Trophoblast cell (in vitro differentiated cells and primary cell): Measurements from ENCODE around the gene OGFR.

Experiments used
- DNase-seq, 2 donors: peaks; one replicate each; pipeline ENCODE4 v3.0.0-alpha.2; 2016
- H2AFZ ChIP-seq: 2 replicates; pipeline ENCODE4 v1.6.1; 2013; ENCODE audit warnings: low read length, moderate library complexity, mild to moderate bottlenecking; ENCODE audit not compliant: insufficient read depth, poor library complexity
- H2AK5ac ChIP-seq: 2 replicates; pipeline ENCODE4 v1.6.1; 2013; ENCODE audit warnings: mild to moderate bottlenecking, low read length
- H2BK120ac ChIP-seq: 2 replicates; pipeline ENCODE4 v1.6.1; 2013; ENCODE audit warnings: low read length, mild to moderate bottlenecking, moderate library complexity; ENCODE audit not compliant: insufficient read depth, poor library complexity
- H2BK12ac ChIP-seq: 2 replicates; pipeline ENCODE4 v1.6.1; 2013; ENCODE audit warnings: mild to moderate bottlenecking, low read length, moderate library complexity
- H2BK5ac ChIP-seq: 2 replicates; pipeline ENCODE4 v1.6.1; 2013; ENCODE audit warnings: low read length, low read depth, moderate library complexity, mild to moderate bottlenecking; ENCODE audit not compliant: poor library complexity
- H3K14ac ChIP-seq: 2 replicates; pipeline ENCODE4 v1.6.1; 2013; ENCODE audit warnings: mild to moderate bottlenecking, low read length
- H3K18ac ChIP-seq: 2 replicates; pipeline ENCODE4 v1.6.1; 2013; ENCODE audit warnings: mild to moderate bottlenecking, low read length
- H3K23ac ChIP-seq: 2 replicates; pipeline ENCODE4 v1.6.1; 2013; ENCODE audit warnings: low read length
- H3K27ac ChIP-seq: 2 replicates; pipeline ENCODE4 v1.5.1; 2013; ENCODE audit warnings: low read depth, mild to moderate bottlenecking, inconsistent platforms, low read length, moderate library complexity
- H3K27me3 ChIP-seq: 2 replicates; pipeline ENCODE4 v1.6.1; 2013; ENCODE audit warnings: inconsistent platforms, mild to moderate bottlenecking, low read length, moderate library complexity; ENCODE audit not compliant: insufficient read depth
- H3K36me3 ChIP-seq, 2 experiments: 1 replicate in 1 of 2; 2 replicates in 1 of 2; pipeline ENCODE4 v1.6.1; 2013; ENCODE audit warnings: low read length in 2 of 2, mild to moderate bottlenecking in 2 of 2, moderate library complexity in 1 of 2; ENCODE audit not compliant: insufficient read depth in 2 of 2, control insufficient read depth in 1 of 2
- H3K4ac ChIP-seq: 2 replicates; pipeline ENCODE4 v1.6.1; 2013; ENCODE audit warnings: low read depth, mild to moderate bottlenecking, low read length, moderate library complexity
- H3K4me1 ChIP-seq, 2 experiments: 1 replicate in 1 of 2; 2 replicates in 1 of 2; pipeline ENCODE4 v1.6.1; 2013; ENCODE audit warnings: low read length in 2 of 2, mild to moderate bottlenecking in 2 of 2, moderate library complexity in 1 of 2; ENCODE audit not compliant: insufficient read depth in 2 of 2, control insufficient read depth in 1 of 2
- H3K4me2 ChIP-seq: 2 replicates; pipeline ENCODE4 v1.6.1; 2013; ENCODE audit warnings: inconsistent platforms, mild to moderate bottlenecking, low read length, moderate library complexity
- H3K4me3 ChIP-seq: 2 replicates; pipeline ENCODE4 v1.5.1; 2013; ENCODE audit warnings: mild to moderate bottlenecking, low read depth, low read length, inconsistent platforms
- H3K79me1 ChIP-seq: one replicate; pipeline ENCODE4 v1.6.1; 2013; ENCODE audit warnings: low read length
- H3K79me2 ChIP-seq: 2 replicates; pipeline ENCODE4 v1.6.1; 2013; ENCODE audit warnings: low read length, mild to moderate bottlenecking; ENCODE audit not compliant: control insufficient read depth, insufficient read depth, poor library complexity
- H3K9ac ChIP-seq: 2 replicates; pipeline ENCODE4 v1.6.1; 2013; ENCODE audit warnings: mild to moderate bottlenecking, low read length
- H3K9me3 ChIP-seq: 2 replicates; pipeline ENCODE4 v1.6.1; 2013; ENCODE audit warnings: low read depth, mild to moderate bottlenecking, control low read depth, inconsistent platforms, low read length; ENCODE audit not compliant: insufficient read depth
- H4K12ac ChIP-seq: 2 replicates; pipeline ENCODE4 v1.6.1; 2013; ENCODE audit warnings: low read depth, mild to moderate bottlenecking, low read length, moderate library complexity
- H4K8ac ChIP-seq: 2 replicates; pipeline ENCODE4 v1.6.1; 2013; ENCODE audit warnings: low read depth, mild to moderate bottlenecking, low read length, moderate library complexity
- H4K91ac ChIP-seq: one replicate; pipeline ENCODE4 v1.6.1; 2013; ENCODE audit warnings: low read depth, mild to moderate bottlenecking, low read length, moderate library complexity
- WGBS: extraction: QIAGEN DNeasy Blood & Tissue Kit; methylation state at CpG from one replicate; pipeline ENCODE4 v1.1.7; 2013; ENCODE audit warnings: missing lambda C conversion rate; ENCODE audit not compliant: insufficient read length, insufficient coverage; ENCODE audit errors: extremely low coverage; 5-methylcytosine and 5-hydroxymethylcytosine counted together

OGFR gene

DNA sequence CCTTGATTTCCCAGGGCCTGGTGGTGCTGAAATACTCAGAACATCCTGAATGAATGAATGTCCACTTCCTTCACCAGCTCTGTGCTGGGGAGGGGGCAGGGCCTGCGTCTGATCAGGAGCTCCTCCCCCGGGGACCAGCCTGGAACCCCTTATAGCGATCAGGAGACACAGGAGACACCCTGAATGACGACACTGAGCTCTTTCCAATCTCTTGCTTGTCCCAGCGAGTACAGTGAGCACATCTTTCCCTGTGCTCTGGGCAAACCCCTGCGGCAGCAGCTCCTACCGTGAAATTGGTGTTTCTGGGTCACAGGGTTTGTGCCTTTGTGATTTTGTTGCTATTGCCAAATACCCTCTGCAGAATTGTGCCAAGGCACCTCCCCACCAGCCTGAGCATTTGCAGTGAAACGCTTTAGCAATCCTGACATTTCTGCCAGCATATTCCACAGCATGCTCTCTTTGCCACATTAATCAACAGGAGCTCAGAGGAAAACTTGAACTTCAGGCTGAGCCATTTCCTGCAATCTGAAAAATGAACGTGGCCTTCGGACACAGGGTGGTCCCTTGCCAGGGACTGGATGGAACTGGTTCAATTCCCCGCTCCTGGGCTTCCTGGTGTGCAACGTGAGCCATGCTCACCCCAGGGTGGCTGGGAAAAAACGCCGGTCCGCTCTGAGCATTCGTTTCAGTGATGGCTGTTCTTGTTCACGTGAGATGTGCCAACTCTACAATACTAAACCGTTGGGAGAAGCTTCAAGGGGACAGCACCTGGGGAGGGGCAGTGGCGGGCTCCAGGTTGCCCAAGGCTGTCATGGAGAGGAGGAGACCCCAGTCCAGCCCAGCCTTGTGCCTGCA is 31.4 kb upstream of the OGFR start:
- Histone ChIP-seq H3K36me3 (no peaks in the 10 kb centered on the region), H2BK12ac (no peak overlapping the region), H3K9ac (no peak overlapping the region), H3K4ac (no peak overlapping the region), H2BK5ac (no peak overlapping the region), H4K8ac (no peak overlapping the region), H2BK120ac (no peak overlapping the region), H3K14ac (no peak overlapping the region), H4K91ac (no peak overlapping the region), H2AK5ac (no peak overlapping the region), H2AFZ (no peak overlapping the region), H3K4me2 (no peak overlapping the region), H3K4me3 (no peak overlapping the region), H4K12ac (no peak overlapping the region), H3K79me2 (no peaks in the 10 kb centered on the region), H3K9me3 (peaks cover 10% of the 10 kb centered on the region), H3K27ac (no peak overlapping the region), H3K27me3 (no peaks in the 10 kb centered on the region), H3K4me1 (peaks cover 3 to 11% of the 10 kb centered on the region in 2 experiments), H3K23ac (no peak overlapping the region), H3K79me1 (no peaks in the 10 kb centered on the region), H3K18ac (no peak overlapping the region)
- DNase-seq = no peak
- no CpG with 5 or more reads among the region's 19 CpGs for WGBS

DNA sequence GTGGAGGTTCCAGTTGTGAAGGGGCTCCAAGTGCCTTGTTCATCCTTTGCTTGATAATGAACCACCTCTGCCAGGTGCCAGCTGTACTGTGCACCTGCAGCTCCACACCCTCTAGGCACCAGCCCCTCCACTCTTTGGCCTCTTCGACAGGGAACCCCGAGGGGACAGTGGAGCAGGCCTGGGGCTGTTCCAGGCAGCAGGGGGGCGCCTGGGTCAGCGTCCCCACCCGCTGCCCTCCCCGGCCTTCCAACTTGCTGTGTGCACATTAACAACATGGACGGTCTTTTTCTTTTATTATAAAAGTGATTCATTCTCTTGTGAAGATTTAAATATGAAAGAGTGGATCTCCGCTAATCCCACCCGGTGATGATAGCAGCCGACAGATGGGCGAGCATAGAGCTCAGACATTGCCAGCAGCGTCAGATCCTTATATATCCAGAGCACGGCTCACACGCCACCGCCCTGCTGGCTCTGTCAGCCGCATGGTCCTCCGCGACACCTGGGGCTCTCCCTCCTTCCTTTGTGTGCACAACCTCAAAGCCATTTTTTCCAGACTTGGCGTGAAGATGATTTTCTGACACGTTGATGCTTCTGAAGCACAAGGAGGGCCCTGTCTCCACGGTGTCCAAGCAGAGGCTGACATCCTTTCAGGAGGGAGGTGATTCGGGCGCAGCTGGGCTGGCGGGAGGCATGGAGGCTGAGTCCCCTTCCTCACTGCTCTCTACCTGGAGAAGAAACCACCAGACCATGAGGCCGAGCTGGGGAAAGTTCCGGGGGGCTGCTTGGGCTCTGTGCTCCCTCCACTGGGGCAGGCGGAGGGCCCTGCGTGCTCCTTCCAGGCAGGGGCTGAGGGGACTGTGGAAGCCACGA is 30.6 kb upstream of the OGFR start:
- no peak overlapping the region for H2AK5ac ChIP-seq
- H3K9me3 ChIP-seq = peaks cover 8% of the 10 kb centered on the region
- H3K4me3 ChIP-seq = no peak overlapping the region
- no peak overlapping the region for H2BK120ac ChIP-seq
- H4K8ac ChIP-seq = no peak overlapping the region
- no peak overlapping the region for H2BK12ac ChIP-seq
- H4K91ac ChIP-seq = no peak overlapping the region
- DNase-seq = no peak
- H3K9ac ChIP-seq = no peak overlapping the region
- H3K18ac ChIP-seq = no peak overlapping the region
- WGBS = no CpG with 5 or more reads among the region's 29 CpGs
- H3K27me3 ChIP-seq = no peaks in the 10 kb centered on the region
- no peak overlapping the region for H3K23ac ChIP-seq
- H2BK5ac ChIP-seq = no peak overlapping the region
- peaks cover 0 to 4% of the 10 kb centered on the region in 2 experiments for H3K4me1 ChIP-seq
- no peak overlapping the region for H3K27ac ChIP-seq
- no peaks in the 10 kb centered on the region for H3K79me1 ChIP-seq
- no peak overlapping the region for H3K4me2 ChIP-seq
- no peak overlapping the region for H3K14ac ChIP-seq
- no peaks in the 10 kb centered on the region for H3K36me3 ChIP-seq
- H2AFZ ChIP-seq = no peak overlapping the region
- H3K4ac ChIP-seq = no peak overlapping the region
- H3K79me2 ChIP-seq = no peaks in the 10 kb centered on the region
- H4K12ac ChIP-seq = no peak overlapping the region

DNA sequence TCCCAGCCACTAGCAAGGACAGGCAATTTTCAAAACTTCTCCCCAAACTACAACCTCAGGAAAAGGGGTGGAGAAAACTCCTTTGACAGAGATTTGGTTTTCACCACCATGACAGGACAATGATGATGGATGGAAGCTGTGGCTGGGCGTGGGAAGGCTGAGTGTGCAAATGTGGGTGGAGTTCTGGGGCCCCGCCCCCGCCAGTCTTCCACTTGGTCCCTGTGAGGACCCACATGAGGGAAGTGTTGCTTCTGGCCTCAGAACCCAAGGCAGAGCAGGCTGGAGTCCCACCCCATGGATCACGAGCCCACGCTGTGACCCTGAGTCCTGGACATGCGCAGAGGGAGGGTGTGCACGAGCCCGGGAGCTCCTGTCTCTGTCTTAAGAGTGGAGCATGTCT is 29.9 kb upstream of the OGFR start:
- Histone ChIP-seq H3K4me3 (no peak overlapping the region), H4K12ac (no peak overlapping the region), H3K9me3 (peaks cover 7% of the 10 kb centered on the region), H3K4me1 (peaks cover 0 to 2% of the 10 kb centered on the region in 2 experiments), H4K8ac (no peak overlapping the region), H3K4ac (no peak overlapping the region), H3K9ac (no peak overlapping the region), H3K27ac (no peak overlapping the region), H3K79me1 (no peaks in the 10 kb centered on the region), H2AFZ (no peak overlapping the region), H2AK5ac (no peak overlapping the region), H2BK5ac (no peak overlapping the region), H3K23ac (no peak overlapping the region), H3K18ac (no peak overlapping the region), H3K4me2 (no peak overlapping the region), H3K36me3 (no peaks in the 10 kb centered on the region), H3K14ac (no peak overlapping the region), H2BK120ac (no peak overlapping the region), H3K79me2 (no peaks in the 10 kb centered on the region), H3K27me3 (no peaks in the 10 kb centered on the region), H2BK12ac (no peak overlapping the region), H4K91ac (no peak overlapping the region)
- no CpG with 5 or more reads among the region's 8 CpGs for WGBS
- DNase-seq = no peak

DNA sequence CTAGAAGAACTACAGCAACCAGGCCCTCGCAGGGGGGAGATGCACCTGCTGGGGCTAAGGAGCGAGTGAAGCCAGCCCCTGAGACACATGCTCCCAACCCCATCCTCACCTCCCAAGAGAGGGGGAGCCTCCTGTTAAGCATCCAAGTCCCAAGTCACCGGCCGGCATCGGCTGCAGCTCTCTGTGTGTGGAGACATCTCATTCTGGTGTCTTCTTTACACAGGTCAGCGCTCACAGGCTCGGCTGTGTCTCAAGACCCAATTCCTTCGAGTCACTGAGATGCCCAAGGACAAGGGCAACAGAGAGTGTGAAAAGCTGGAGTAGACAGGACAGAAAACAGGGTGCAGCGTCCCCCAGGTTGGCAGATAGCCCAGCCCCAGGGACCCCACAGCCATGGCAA is 29.4 kb upstream of the OGFR start:
- no peak overlapping the region for H3K27ac ChIP-seq
- peaks cover 9% of the 10 kb centered on the region for H3K9me3 ChIP-seq
- H4K8ac ChIP-seq = no peak overlapping the region
- no peak overlapping the region for H4K12ac ChIP-seq
- H3K79me2 ChIP-seq = no peaks in the 10 kb centered on the region
- peaks cover 0 to 2% of the 10 kb centered on the region in 2 experiments for H3K4me1 ChIP-seq
- WGBS = no CpG with 5 or more reads among the region's 9 CpGs
- no peak overlapping the region for H3K4me3 ChIP-seq
- H2AFZ ChIP-seq = no peak overlapping the region
- H3K4ac ChIP-seq = no peak overlapping the region
- no peak overlapping the region for H2AK5ac ChIP-seq
- H3K4me2 ChIP-seq = no peak overlapping the region
- no peak overlapping the region for H3K18ac ChIP-seq
- no peak overlapping the region for H3K23ac ChIP-seq
- no peak overlapping the region for H3K9ac ChIP-seq
- H4K91ac ChIP-seq = no peak overlapping the region
- no peaks in the 10 kb centered on the region for H3K27me3 ChIP-seq
- DNase-seq = no peak
- H2BK5ac ChIP-seq = no peak overlapping the region
- no peak overlapping the region for H2BK12ac ChIP-seq
- H3K14ac ChIP-seq = no peak overlapping the region
- no peaks in the 10 kb centered on the region for H3K79me1 ChIP-seq
- H2BK120ac ChIP-seq = no peak overlapping the region
- H3K36me3 ChIP-seq = no peaks in the 10 kb centered on the region
